DLD1 (cell line): Measurements from ENCODE around the gene PRRG2.

Source experiments
- in situ Hi-C: cut with HindIII; loops from 2 replicates; pipeline ENCODE4 v1.10.0; 2017; ENCODE audit warnings: low sequenced_read_pairs

PRRG2 gene

GRCh38 chr19:49556412-49557398 is 24.4 kb upstream of the PRRG2 start:
- in situ Hi-C loops = no loop called here

DNA sequence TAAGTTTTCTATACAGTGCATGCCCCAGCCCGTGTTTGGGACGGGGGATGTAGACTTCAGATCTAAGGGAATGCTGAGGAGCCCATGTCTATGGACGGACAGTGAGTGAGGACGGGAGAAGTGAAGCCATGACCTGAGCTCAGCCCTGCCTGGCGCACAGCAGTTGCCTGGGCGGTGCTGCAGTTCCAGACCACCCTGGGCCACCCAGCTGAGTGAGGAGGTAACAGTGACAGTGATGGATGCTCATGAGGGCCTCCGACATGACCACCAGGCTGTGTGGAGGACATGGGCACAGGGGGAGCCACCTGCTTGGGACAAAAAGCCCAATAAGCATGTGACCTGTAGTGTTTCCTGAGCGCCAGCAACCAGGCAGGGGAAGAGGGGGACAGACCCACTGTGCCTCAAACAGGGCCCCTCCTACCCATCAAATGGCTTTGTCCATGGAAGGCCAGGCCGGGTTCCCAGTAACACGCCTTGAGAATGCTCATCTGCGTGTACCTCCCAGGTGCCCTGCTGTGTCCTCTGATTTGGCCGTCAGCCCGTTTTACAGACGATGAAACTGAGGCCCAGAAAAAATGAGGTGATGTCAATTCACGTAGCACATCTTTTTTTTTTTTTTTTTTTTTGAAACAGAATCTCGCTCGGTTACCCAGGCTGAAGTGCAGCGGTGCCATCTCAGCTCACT is 23.3 kb upstream of the PRRG2 start:
- in situ Hi-C loops = no loop called here

DNA sequence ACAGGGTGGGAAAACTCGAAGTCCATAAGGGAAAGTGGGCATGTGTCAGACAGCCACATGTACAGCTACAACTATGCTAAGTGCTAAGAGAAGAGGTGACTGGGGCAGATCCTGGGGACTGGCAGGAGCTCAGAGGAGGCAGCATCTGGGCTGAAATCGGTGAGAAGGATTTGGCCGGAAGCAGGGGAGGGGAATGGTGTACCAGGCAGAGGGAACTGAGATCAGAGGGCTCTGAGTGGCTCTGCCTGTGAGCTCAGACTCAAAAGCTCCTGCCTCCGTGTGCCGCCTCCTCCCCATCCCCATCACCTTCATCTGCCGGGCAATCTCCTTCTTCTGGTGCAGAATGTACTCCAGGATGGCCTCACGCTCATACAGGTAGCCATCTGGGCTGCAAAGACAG is 22.5 kb upstream of the PRRG2 start:
- in situ Hi-C loops = no loop called here

DNA sequence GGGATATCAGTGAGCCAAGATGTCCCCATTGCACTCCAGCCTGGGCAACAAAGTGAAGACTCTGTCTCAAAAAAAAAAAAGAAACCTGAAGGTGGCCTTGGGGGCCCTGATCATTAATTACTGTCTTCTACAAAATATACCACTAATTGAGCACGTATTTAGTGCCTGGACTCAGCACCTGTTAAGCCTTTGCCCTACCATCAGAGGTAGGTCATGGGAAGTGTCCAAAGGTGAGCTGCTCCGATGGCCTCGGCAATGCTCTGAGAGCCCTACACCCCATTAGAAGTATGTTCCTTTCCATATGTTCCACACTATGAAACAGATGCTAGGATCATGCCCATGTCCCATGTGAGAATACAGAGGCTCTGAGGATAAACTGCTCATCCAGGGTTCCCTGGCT is 21.7 kb upstream of the PRRG2 start:
- in situ Hi-C loops = no loop called here

DNA sequence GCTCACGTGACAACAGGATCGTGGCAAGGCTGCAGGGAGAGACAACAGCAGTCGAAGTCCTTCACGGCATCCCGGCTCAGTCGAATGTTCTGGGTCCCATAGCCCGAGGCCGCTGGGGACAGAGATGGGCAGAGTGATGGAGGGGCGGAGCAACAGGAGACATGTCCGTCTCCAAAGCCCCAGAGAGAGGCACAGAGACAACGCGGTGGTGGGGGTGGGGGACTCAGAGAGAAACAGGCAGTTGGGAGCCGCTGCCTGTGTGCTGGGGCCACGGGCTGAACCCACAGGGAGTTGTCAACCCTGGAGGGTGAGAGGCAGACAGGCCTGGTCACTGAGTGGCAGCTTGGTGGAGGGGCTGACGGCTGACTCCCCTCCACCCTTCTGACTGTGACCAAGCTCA is 21.2 kb upstream of the PRRG2 start:
- in situ Hi-C loops = loop anchor here (10.0 kb wide), 1 partner anchor 45 kb away; the partner anchor contains the start of gene FCGRT

DNA sequence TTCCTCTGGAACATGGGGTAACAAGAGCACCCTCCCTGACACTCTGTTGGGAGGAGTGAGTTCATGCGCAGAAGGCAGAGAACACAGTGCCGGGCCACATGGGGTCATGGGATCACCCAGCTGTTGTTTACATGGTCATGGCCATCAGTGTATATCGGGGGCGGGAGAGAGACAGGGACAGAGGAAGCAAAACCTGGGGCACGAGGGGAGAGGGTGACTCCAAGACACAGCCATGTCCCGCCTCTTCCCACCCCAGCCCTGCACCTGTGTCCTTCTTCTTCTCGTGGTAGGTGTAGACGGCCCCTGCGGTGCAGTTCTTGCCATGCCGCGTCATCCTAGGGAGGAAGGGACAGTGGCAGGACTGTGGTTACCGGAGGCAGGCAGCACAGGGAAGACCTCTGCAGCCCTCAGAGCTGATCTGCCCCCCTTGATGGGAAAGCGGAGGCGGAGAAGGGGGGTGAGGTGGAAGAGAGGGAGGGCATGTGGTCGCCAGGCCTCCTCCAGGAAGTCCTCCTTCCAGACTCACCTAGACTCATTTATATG is 20.7 kb upstream of the PRRG2 start:
- in situ Hi-C loops = loop anchor here (10.0 kb wide), 1 partner anchor 46 kb away; the partner anchor contains the start of gene FCGRT

DNA sequence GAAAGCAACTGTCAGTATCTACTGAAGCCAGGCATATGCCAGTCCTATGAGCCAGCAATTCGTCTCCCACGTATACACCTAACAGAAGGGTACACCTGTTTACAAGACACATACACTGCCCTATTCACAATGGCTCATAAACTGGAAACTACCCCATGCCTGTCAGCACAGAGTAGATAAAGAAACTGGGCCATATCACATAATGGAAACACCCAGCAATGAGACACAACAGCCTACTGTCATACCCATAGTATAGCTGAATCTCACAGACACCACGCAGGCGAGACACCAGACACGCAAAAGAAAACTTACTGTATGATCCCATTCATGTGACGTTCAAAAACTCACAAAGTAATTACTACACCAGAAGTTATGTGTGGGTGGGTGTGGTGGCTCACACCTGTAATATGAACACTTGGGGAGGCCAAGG is 16.5 kb upstream of the PRRG2 start:
- in situ Hi-C loops = loop anchor here (10.0 kb wide), 1 partner anchor 50 kb away; the partner anchor contains the start of gene FCGRT

GRCh38 chr19:49565261-49565660 is 15.9 kb upstream of the PRRG2 start:
- in situ Hi-C loops = loop anchor here (10.0 kb wide), 1 partner anchor 50 kb away; the partner anchor contains the start of gene FCGRT

- in situ Hi-C loops = loop anchor here (10.0 kb wide), 1 partner anchor 52 kb away; the partner anchor contains the start of gene FCGRT
Measured at GRCh38 chr19:49566302-49566701, 14.8 kb upstream of the PRRG2 start.

DNA sequence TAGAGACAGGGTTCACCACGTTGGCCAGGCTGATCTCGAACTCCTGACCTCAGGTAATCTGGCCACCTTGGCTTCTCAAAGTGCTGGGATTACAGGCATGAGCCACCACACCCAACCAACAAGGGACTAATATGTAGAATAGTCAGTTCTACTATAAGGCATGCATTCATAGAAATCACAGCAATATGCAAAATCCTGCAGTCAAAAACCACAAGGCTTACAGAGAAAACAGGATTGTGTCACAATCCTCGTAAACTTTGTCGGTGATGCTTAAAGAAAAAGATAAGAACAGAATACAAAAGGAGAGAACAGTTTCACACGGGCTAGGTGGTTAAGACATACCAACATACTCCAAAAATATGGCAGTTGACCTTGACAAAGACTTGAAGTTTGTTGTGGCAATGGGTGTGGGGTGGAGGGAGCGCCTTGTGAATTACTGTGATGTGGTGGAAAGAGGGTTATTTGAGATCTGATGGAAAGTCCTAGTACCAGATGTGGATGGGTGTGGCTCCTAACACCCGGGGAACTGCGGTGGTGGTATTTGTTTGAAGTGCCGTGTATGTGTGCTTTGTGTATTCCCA is 13.2 kb upstream of the PRRG2 start:
- in situ Hi-C loops = loop anchor here (10.0 kb wide), 1 partner anchor 53 kb away; the partner anchor contains the start of gene FCGRT

DNA sequence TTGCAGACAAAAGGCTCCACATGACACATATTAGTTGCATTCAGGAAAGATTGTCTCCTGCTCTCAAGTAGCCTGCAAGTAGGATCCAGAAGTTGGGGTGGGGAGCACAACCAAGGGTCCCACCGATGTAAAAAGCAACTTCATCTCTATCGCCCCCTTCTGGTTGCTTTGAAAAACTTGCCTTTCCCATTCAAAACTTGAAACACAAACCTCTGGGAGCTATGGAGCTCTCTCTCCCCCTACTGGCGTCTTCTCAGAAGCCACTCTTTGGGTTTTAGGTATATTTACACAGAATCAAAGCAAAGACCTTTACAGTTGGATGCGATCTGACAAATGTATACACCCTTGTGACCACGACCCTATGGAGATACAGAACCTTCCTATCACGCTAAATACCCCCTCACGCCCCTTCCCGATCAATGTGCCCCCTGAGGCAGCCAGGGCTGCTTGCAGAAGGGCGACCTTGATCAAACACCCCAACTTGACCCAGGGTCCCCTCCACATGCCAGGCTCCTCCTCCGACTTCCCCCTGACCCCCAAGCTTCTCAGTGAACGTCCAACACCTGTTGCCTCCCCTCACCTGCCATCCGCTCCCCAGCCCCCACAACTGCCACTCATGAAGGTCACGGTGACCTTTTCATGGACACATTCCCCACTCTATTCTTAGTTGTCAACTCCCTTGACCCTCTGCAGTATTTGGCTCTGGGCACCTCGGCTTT is 10.8 kb upstream of the PRRG2 start:
- in situ Hi-C loops = no loop called here

GRCh38 chr19:49570997-49571676 is 10.0 kb upstream of the PRRG2 start:
- in situ Hi-C loops = no loop called here

DNA sequence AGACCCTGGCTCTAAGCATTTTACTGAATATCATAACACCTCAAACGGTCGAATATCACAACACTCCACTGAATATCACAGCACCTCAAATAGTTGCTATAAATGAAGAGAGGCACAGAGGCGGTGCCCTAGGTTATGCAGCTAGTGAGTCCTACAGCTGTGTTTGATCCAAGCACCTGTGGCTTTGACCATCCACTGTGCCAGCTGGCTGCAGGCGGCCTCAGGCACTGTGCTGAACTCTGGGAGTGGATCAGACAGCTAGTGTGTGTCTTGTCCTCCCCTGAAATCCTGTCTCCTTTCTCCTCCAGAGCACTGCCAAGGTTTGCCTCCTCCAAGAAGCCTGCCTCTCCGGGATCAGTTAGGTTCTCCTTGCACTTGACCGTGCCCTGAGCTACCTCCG is 8.1 kb upstream of the PRRG2 start:
- in situ Hi-C loops = no loop called here

- in situ Hi-C loops = no loop called here
Measured at GRCh38 chr19:49573425-49573824, 7.7 kb upstream of the PRRG2 start.

DNA sequence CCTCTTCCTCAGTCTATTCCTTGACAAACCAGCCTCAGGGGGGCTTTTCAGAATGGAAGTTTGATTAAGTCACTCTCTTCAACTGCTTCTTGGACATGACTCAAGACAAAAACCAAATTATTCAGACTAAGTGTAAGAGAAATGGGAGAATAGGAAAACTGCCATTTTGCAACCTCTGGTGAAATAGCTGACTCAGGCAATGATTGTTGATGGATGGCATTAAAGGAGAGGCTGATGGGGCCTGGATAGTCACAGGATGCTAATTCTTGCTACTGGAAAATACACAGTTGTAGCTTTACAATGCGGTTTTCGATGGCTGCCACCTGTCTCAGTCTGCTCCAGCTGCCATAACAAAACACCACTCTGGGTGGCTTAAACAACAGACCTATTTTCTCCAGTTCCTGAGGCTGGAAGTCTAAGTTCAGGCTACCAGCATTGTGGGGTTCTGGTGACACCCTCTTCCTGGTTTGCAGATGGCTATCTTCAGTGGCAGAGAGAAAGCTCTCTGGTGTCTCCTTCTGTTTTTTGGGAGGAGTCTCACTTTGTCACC is 6.8 kb upstream of the PRRG2 start:
- in situ Hi-C loops = no loop called here

- in situ Hi-C loops = no loop called here
Measured at GRCh38 chr19:49579193-49579592, 1.9 kb upstream of the PRRG2 start.

DNA sequence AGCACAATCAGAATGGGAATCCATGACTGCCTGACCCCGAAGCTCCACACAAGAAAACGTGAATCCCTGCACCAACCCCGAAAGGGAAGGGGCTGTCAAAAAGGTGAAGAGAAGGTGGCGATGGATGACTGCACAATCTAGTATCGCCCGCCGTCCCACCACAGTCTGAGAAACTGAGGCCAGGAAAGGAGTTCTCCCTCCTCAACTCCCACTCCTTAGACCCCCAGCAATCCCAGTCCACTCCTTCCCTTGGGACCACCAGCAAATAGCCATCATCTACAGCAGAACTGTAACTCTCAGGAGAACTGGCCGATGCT is 1.2 kb upstream of the PRRG2 start:
- in situ Hi-C loops = no loop called here

DNA sequence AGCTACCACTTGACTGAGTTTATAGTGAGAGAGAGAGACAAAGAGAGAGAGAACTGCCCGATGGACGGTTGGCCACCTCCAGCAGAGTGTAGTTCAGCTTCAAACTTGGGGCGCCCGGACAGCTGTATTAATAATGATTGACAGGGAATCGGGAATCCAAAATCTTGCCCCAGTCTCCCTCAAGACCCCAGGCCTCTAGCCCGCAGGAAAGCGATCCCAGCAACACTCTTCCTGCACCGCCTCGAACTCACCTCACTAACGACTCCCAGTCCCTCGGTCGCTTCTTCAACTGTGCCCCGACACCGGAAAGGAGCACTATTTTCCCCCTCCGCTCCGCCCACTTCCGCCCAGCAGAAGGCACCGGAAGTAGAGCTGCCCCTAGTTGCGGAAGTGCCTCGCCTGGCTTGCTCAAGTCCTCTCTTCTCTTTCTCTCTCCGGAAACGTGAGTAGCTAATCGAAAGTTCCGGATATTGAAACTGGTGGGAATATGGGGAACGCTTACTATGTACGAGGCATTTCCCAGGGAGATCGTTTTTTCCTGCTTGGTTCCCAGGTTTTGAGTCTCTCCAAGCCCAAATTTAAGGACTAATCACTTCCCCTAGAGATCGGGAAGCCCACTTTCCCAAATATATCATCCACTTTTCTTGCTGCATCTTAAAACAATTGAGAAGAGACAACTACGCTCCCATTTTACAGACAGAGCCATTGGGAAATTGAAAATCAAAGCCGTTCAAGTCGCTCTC is 681 bp upstream of the PRRG2 start, which contains the start of gene NOSIP:
Gene NOSIP (minus strand): TSS at position 293 of the 743 bp plus-strand sequence. CDS start 19,865 bp downstream, outside the sequence.
- in situ Hi-C loops = no loop called here

GRCh38 chr19:49583239-49583638 is 2.1 kb downstream of the PRRG2 start:
- in situ Hi-C loops = no loop called here
